D341Med (cell line): ENCODE measurements around the gene UTF1.

Source experiments
- DNase-seq: peaks from one replicate; pipeline ENCODE4 v3.0.0; 2012; ENCODE audit warnings: low spot score

The UTF1 gene

GRCh38 chr10:133279326-133280226 is 49.6 kb downstream of the UTF1 start:
- DNase-seq, result no peak

- no peak for DNase-seq
Measured at GRCh38 chr10:133280391-133281059, 50.5 kb downstream of the UTF1 start.

- DNase-seq, result no peak
Measured at GRCh38 chr10:133281084-133281483, 51.1 kb downstream of the UTF1 start.
